Tibial artery (tissue), 4 donors: ENCODE results near the gene TGFB1.
"Not testable (repeated sequence)": the region's sequence is repeated elsewhere in the genome, so short reads cannot be mapped to it uniquely, and the experiment has no call there.

Experiments
- DNase-seq, 2 donors: peaks; one replicate each; pipeline ENCODE4 v3.0.0-alpha.2; 2019
- H3K27ac ChIP-seq, 2 donors: fragments of 200-600 bp; sonication (generic) in 1 of 2; 1 replicate in 1 of 2; 2 replicates in 1 of 2; pipeline ENCODE4 v1.5.1; 2018 to 2019; ENCODE audit warnings: mild to moderate bottlenecking in 1 of 2
- H3K27me3 ChIP-seq, 2 donors: fragments of 200-600 bp; sonication (generic) in 1 of 2; one replicate each; pipeline versions ENCODE4 v1.5.1 to v1.6.0; 2016 to 2019
- H3K36me3 ChIP-seq, 3 donors: fragments of 200-600 bp; sonication (generic) in 2 of 3; one replicate each; pipeline ENCODE4 v1.5.1; 2016 to 2019; ENCODE audit warnings: mild to moderate bottlenecking in 2 of 3
- H3K4me1 ChIP-seq, 4 donors: fragments of 200-600 bp; sonication (generic) in 2 of 4; 1 replicate in 3 of 4; 2 replicates in 1 of 4; pipeline ENCODE4 v1.5.1; 2016 to 2019
- H3K4me3 ChIP-seq, 2 donors: fragments of 200-600 bp; sonication (generic) in 1 of 2; 1 replicate in 1 of 2; 2 replicates in 1 of 2; pipeline ENCODE4 v1.5.1; 2018 to 2019; ENCODE audit warnings: mild to moderate bottlenecking in 2 of 2
- H3K9me3 ChIP-seq, 3 donors: fragments of 200-600 bp; sonication (generic) in 1 of 3; one replicate each; pipeline ENCODE4 v1.5.1; 2016 to 2019
- CTCF ChIP-seq, 2 experiments: fragments of 200-600 bp in 1 of 2; fragments of 450-650 bp in 1 of 2; IDR thresholded peaks; one replicate each; pipeline ENCODE4 v1.5.1; 2017 to 2019; ENCODE audit warnings: antibody characterized with exemption in 2 of 2, mild to moderate bottlenecking in 1 of 2, moderate library complexity in 1 of 2
- intact Hi-C: fragments of 100-400 bp; cut with DNase I; formaldehyde crosslinking; loops from one replicate; pipeline ENCODE4 v1.15.0; 2023; ENCODE audit warnings: low total_unique reads

TGFB1 gene

GRCh38 chr19:41376241-41376997 is 22.7 kb upstream of the TGFB1 start, which contains the start of gene TMEM91:
TMEM91 (plus strand) TSS chr19:41376533; CDS start chr19:41378310, 1,777 bp downstream.
- Histone ChIP-seq H3K27me3 (no peaks in the 10 kb centered on the region), H3K4me3 (peak within 1 kb of the TSS; percentile 61 to 78), H3K27ac (peak within 1 kb of the TSS; percentile 85 to 88), H3K4me1 (peaks cover 0 to 27% (median 15%) of the 10 kb centered on the region in 4 donors), H3K9me3 (no peaks in the 10 kb centered on the region), H3K36me3 (peaks cover 0 to 7% (median 0%) of the 10 kb centered on the region in 3 donors)
- TF ChIP-seq CTCF (IDR thresholded peaks at IDR 0.05) = no peak
- intact Hi-C loops = no loop called here
- peak; percentile 72 to 76 for DNase-seq

GRCh38 chr19:41373993-41374392 is 20.3 kb upstream of the TGFB1 start:
- Histone ChIP-seq H3K27ac (no peak overlapping the region), H3K9me3 (no peaks in the 10 kb centered on the region), H3K27me3 (no peaks in the 10 kb centered on the region), H3K4me3 (no peak overlapping the region), H3K36me3 (peaks cover 0 to 7% (median 0%) of the 10 kb centered on the region in 3 donors), H3K4me1 (peaks cover 0 to 27% (median 15%) of the 10 kb centered on the region in 4 donors)
- no peak for TF ChIP-seq CTCF (IDR thresholded peaks at IDR 0.05)
- peak; percentile 72 to 90 for DNase-seq
- intact Hi-C loops = no loop called here

GRCh38 chr19:41372501-41372900 is 18.8 kb upstream of the TGFB1 start:
- H3K27ac ChIP-seq = no peak overlapping the region
- H3K27me3 ChIP-seq = no peaks in the 10 kb centered on the region
- no peak overlapping the region for H3K4me3 ChIP-seq
- no peaks in the 10 kb centered on the region for H3K9me3 ChIP-seq
- no peaks in the 10 kb centered on the region for H3K36me3 ChIP-seq
- no peak for DNase-seq
- intact Hi-C loops = no loop called here
- H3K4me1 ChIP-seq = peaks cover 0 to 35% (median 15%) of the 10 kb centered on the region in 4 donors
- TF ChIP-seq CTCF (IDR thresholded peaks at IDR 0.05) = no peak

GRCh38 chr19:41371541-41371940 is 17.8 kb upstream of the TGFB1 start:
- H3K4me1 ChIP-seq = peaks cover 0 to 31% (median 12%) of the 10 kb centered on the region in 4 donors
- DNase-seq = no peak
- H3K27me3 ChIP-seq = no peaks in the 10 kb centered on the region
- H3K36me3 ChIP-seq = no peaks in the 10 kb centered on the region
- no peak overlapping the region for H3K4me3 ChIP-seq
- no peaks in the 10 kb centered on the region for H3K9me3 ChIP-seq
- no peak overlapping the region for H3K27ac ChIP-seq
- intact Hi-C loops = no loop called here
- TF ChIP-seq CTCF (IDR thresholded peaks at IDR 0.05) = no peak

GRCh38 chr19:41371119-41371518 is 17.4 kb upstream of the TGFB1 start:
- H3K4me3 ChIP-seq, H3K27ac ChIP-seq, H3K36me3 ChIP-seq, DNase-seq, H3K27me3 ChIP-seq, intact Hi-C loops, H3K9me3 ChIP-seq: not testable (repeated sequence)
- peaks cover 0 to 29% (median 12%) of the 10 kb centered on the region in 4 donors for H3K4me1 ChIP-seq

- no peak overlapping the region for H3K4me3 ChIP-seq
These were observed 16.0 kb upstream of the TGFB1 start for GRCh38 chr19:41369769-41370168.

More at GRCh38 chr19:41369769-41370168, 16.0 kb upstream of the TGFB1 start:
- Histone ChIP-seq H3K36me3 (no peaks in the 10 kb centered on the region), H3K9me3 (no peaks in the 10 kb centered on the region), H3K27me3 (no peaks in the 10 kb centered on the region), H3K4me1 (peaks cover 0 to 27% (median 13%) of the 10 kb centered on the region in 4 donors), H3K27ac (no peak overlapping the region)
- DNase-seq = no peak
- intact Hi-C loops = loop anchor here (10.0 kb wide), 1 partner anchor 55 kb away; the partner anchor contains the start of gene B3GNT8
- no peak for TF ChIP-seq CTCF (IDR thresholded peaks at IDR 0.05)
